ENCODE measurements around the gene FLNB.

Gene FLNB

GRCh38 chr3:57998366-57999283 is 9.6 kb upstream of the FLNB start (continued):
- TF ChIP-seq HIC1 (tag by site-specific recombination; IDR thresholded peaks at IDR 0.05) = no peak
- TF ChIP-seq KLF1 (tag by site-specific recombination; IDR thresholded peaks at IDR 0.05) = no peak
- no peak for TF ChIP-seq ZNF621 (tag by site-specific recombination; IDR thresholded peaks at IDR 0.05)
- TF ChIP-seq ZEB2 (tag by site-specific recombination; IDR thresholded peaks at IDR 0.05) = no peak
- no peak for TF ChIP-seq BCL11A (tag by site-specific recombination; IDR thresholded peaks at IDR 0.05; ENCODE audit: low read depth)
- no peak for TF ChIP-seq ZNF266 (tag by site-specific recombination; IDR thresholded peaks at IDR 0.05; ENCODE audit: low read depth)
- TF ChIP-seq ZNF639 (tag by site-specific recombination; IDR thresholded peaks at IDR 0.05) = 0 out of 2 replicates have a peak, but pooled peaks have one; percentile 26
- TF ChIP-seq ZBTB20 (tag by site-specific recombination; IDR thresholded peaks at IDR 0.05) = no peak
- no peak for TF ChIP-seq ZNF148 (tag by site-specific recombination; IDR thresholded peaks at IDR 0.05; ENCODE audit: borderline replicate concordance)
- no peak for TF ChIP-seq ZNF792 (tag by site-specific recombination; IDR thresholded peaks at IDR 0.05)
- TF ChIP-seq ZNF514 (tag by site-specific recombination; IDR thresholded peaks at IDR 0.05) = no peak
- TF ChIP-seq ZNF423 (tag by site-specific recombination; IDR thresholded peaks at IDR 0.05) = no peak
- no peak for TF ChIP-seq ZNF174 (tag by site-specific recombination; IDR thresholded peaks at IDR 0.05)
- TF ChIP-seq BCL6B (tag by site-specific recombination; IDR thresholded peaks at IDR 0.05) = no peak
- no peak for TF ChIP-seq PATZ1 (tag by site-specific recombination; IDR thresholded peaks at IDR 0.05)
- no peak for TF ChIP-seq BCL11B (tag by site-specific recombination; IDR thresholded peaks at IDR 0.05; ENCODE audit: low read depth)
- no peak for TF ChIP-seq ZSCAN18 (tag by site-specific recombination; IDR thresholded peaks at IDR 0.05)
- TF ChIP-seq ZBTB48 (tag by site-specific recombination; IDR thresholded peaks at IDR 0.05) = no peak
- TF ChIP-seq ZNF571 (tag by site-specific recombination; IDR thresholded peaks at IDR 0.05) = no peak
- TF ChIP-seq SP7 (tag by site-specific recombination; IDR thresholded peaks at IDR 0.05) = 0 out of 2 replicates have a peak, but pooled peaks have one; percentile 45
- TF ChIP-seq ZNF341 (tag by site-specific recombination; IDR thresholded peaks at IDR 0.05; ENCODE audit: low read depth) = no peak
- TF ChIP-seq EGR2 (tag by site-specific recombination; IDR thresholded peaks at IDR 0.05; ENCODE audit: low read depth) = peak; percentile 78
- TF ChIP-seq GLI4 (tag by site-specific recombination; IDR thresholded peaks at IDR 0.05) = no peak
- no peak for TF ChIP-seq TSHZ1 (tag by site-specific recombination; IDR thresholded peaks at IDR 0.05; ENCODE audit: borderline replicate concordance)

All from HEK293 (cell line).